Skeletal muscle satellite cell (primary cell): ENCODE data around the gene SNX7.

Experiments used
- H3K27me3 ChIP-seq: 2 replicates; pipeline ENCODE4 v1.7.0; 2013; ENCODE audit warnings: low read length; ENCODE audit not compliant: control insufficient read depth, insufficient read depth
- H3K36me3 ChIP-seq: 2 replicates; pipeline ENCODE4 v1.7.0; 2013; ENCODE audit warnings: mild to moderate bottlenecking, control low read depth, low read length; ENCODE audit not compliant: insufficient read depth
- H3K4me1 ChIP-seq: 2 replicates; pipeline ENCODE4 v1.7.0; 2013; ENCODE audit warnings: low read length; ENCODE audit not compliant: control insufficient read depth, insufficient read depth
- H3K4me2 ChIP-seq: 2 replicates; pipeline ENCODE4 v1.7.0; 2013; ENCODE audit warnings: mild to moderate bottlenecking, low read length
- H3K4me3 ChIP-seq: 2 replicates; pipeline ENCODE4 v1.7.0; 2013; ENCODE audit warnings: low read length
- H3K9ac ChIP-seq: 2 replicates; pipeline ENCODE4 v1.7.0; 2013; ENCODE audit warnings: mild to moderate bottlenecking, low read depth, low read length, moderate library complexity
- H3K9me3 ChIP-seq: replicated peaks from 2 replicates; pipeline ENCODE4 v1.7.0; 2013; ENCODE audit warnings: mild to moderate bottlenecking, control low read depth, low read length

SNX7 gene

GRCh38 chr1:98791498-98791897, 130.0 kb downstream of the SNX7 start:
- Histone ChIP-seq H3K4me3 (no peak overlapping the region), H3K9me3 (no peaks in the 10 kb centered on the region), H3K4me1 (no peaks in the 10 kb centered on the region), H3K4me2 (no peak overlapping the region), H3K9ac (no peak overlapping the region), H3K27me3 (peaks cover 2% of the 10 kb centered on the region), H3K36me3 (no peaks in the 10 kb centered on the region)

GRCh38 chr1:98792123-98792522, 130.6 kb downstream of the SNX7 start:
- Histone ChIP-seq H3K27me3 (peaks cover 2% of the 10 kb centered on the region), H3K4me1 (no peaks in the 10 kb centered on the region), H3K4me3 (no peak overlapping the region), H3K9me3 (no peaks in the 10 kb centered on the region), H3K36me3 (no peaks in the 10 kb centered on the region), H3K9ac (no peak overlapping the region), H3K4me2 (no peak overlapping the region)

GRCh38 chr1:98793136-98793535, 131.6 kb downstream of the SNX7 start:
- Histone ChIP-seq H3K9ac (no peak overlapping the region), H3K27me3 (peaks cover 2% of the 10 kb centered on the region), H3K4me1 (no peaks in the 10 kb centered on the region), H3K4me2 (no peak overlapping the region), H3K9me3 (no peaks in the 10 kb centered on the region), H3K4me3 (no peak overlapping the region), H3K36me3 (no peaks in the 10 kb centered on the region)

- H3K9ac ChIP-seq = no peak overlapping the region
- H3K27me3 ChIP-seq = peaks cover 2% of the 10 kb centered on the region
- H3K4me3 ChIP-seq = no peak overlapping the region
- H3K36me3 ChIP-seq = no peaks in the 10 kb centered on the region
- no peak overlapping the region for H3K4me2 ChIP-seq
- H3K9me3 ChIP-seq = no peaks in the 10 kb centered on the region
- no peaks in the 10 kb centered on the region for H3K4me1 ChIP-seq
These were observed 132.8 kb downstream of the SNX7 start for GRCh38 chr1:98794196-98794886.

- no peak overlapping the region for H3K4me2 ChIP-seq
- H3K9me3 ChIP-seq = no peaks in the 10 kb centered on the region
- peaks cover 2% of the 10 kb centered on the region for H3K27me3 ChIP-seq
- H3K9ac ChIP-seq = no peak overlapping the region
- H3K36me3 ChIP-seq = no peaks in the 10 kb centered on the region
- H3K4me3 ChIP-seq = no peak overlapping the region
- H3K4me1 ChIP-seq = no peaks in the 10 kb centered on the region
These were observed 134.5 kb downstream of the SNX7 start for GRCh38 chr1:98796049-98796448.

GRCh38 chr1:98797506-98797905, 136.0 kb downstream of the SNX7 start:
- H3K4me3 ChIP-seq = no peak overlapping the region
- H3K36me3 ChIP-seq = no peaks in the 10 kb centered on the region
- H3K9me3 ChIP-seq = no peaks in the 10 kb centered on the region
- peaks cover 2% of the 10 kb centered on the region for H3K27me3 ChIP-seq
- H3K4me1 ChIP-seq = no peaks in the 10 kb centered on the region
- no peak overlapping the region for H3K9ac ChIP-seq
- H3K4me2 ChIP-seq = no peak overlapping the region
